B cell (primary cell): ENCODE data around the gene TSPAN9. TPM values are rescaled to one million over a fixed set of nuclear protein-coding genes. Genes with fewer than 3 reads are reported as not detected.

Experiments
- ATAC-seq: fragments of 200-7000 bp; cut with Tn5 transposase; one replicate; pipeline ENCODE4 v1.10.0; 2021; ENCODE audit warnings: low read depth, mild to moderate bottlenecking, moderate number of reproducible peaks, moderate library complexity
- CTCF ChIA-PET: fragments of 350-600 bp; sonication (Branson Sonifier 250); formaldehyde crosslinking; loops from one replicate; lab custom pipeline; 2021; ENCODE audit warnings: antibody characterized with exemption, inconsistent platforms; lab: Charles Lee
- POLR2A ChIA-PET: fragments of 350-600 bp; sonication (Branson Sonifier 250); formaldehyde crosslinking; loops from one replicate; lab custom pipeline; 2021; ENCODE audit warnings: antibody characterized with exemption; lab: Charles Lee
- DNase-seq: peaks from one replicate; pipeline ENCODE4 v3.0.0; 2013
- H2AFZ ChIP-seq: 2 replicates; pipeline ENCODE4 v1.6.1; 2012; ENCODE audit warnings: mild to moderate bottlenecking, low read depth, low read length; ENCODE audit not compliant: insufficient read depth, poor library complexity, severe bottlenecking
- H3K27ac ChIP-seq, 2 donors: 1 replicate in 1 of 2; 2 replicates in 1 of 2; pipeline ENCODE4 v1.5.1; 2012 to 2013; ENCODE audit warnings: low read length in 2 of 2, mild to moderate bottlenecking in 2 of 2, moderate library complexity in 1 of 2
- H3K27me3 ChIP-seq, 4 experiments: fragments of 200-600 bp in 1 of 4; sonication (generic) in 1 of 4; replicated peaks in 1 of 4; 1 replicate in 2 of 4; 2 replicates in 2 of 4; pipeline versions ENCODE4 v1.6.1 to v1.7.0; 2013 to 2016; ENCODE audit warnings: low read length in 3 of 4, mild to moderate bottlenecking in 2 of 4, mixed read lengths in 1 of 4, moderate library complexity in 1 of 4; ENCODE audit not compliant: insufficient read depth in 4 of 4, control insufficient read depth in 3 of 4; ENCODE audit errors: control extremely low read depth in 1 of 4
- H3K36me3 ChIP-seq, 2 experiments: replicated peaks in 1 of 2; 1 replicate in 1 of 2; 2 replicates in 1 of 2; pipeline versions ENCODE4 v1.6.1 to v1.7.1; 2013; ENCODE audit warnings: low read length in 1 of 2; ENCODE audit not compliant: insufficient read depth in 2 of 2, control insufficient read depth in 1 of 2; ENCODE audit errors: control extremely low read depth in 1 of 2, extremely low read depth in 1 of 2
- H3K4me1 ChIP-seq, 2 donors: fragments of 200-600 bp in 1 of 2; sonication (generic) in 1 of 2; 1 replicate in 1 of 2; 2 replicates in 1 of 2; pipeline versions ENCODE4 v1.5.1 to v1.6.1; 2013 to 2017; ENCODE audit warnings: low read length in 2 of 2; ENCODE audit not compliant: control insufficient read depth in 2 of 2, insufficient read depth in 2 of 2
- H3K4me2 ChIP-seq: replicated peaks from 2 replicates; pipeline ENCODE3; 2012; ENCODE audit warnings: mild to moderate bottlenecking, low read depth, low read length; ENCODE audit not compliant: poor library complexity, severe bottlenecking
- H3K4me3 ChIP-seq, 5 experiments: fragments of 200-600 bp in 1 of 5; sonication (generic) in 1 of 5; 1 replicate in 3 of 5; 2 replicates in 2 of 5; pipeline versions ENCODE4 v1.5.1 to v1.7.0; 2011 to 2016; ENCODE audit warnings: low read length in 4 of 5, mild to moderate bottlenecking in 4 of 5, low read depth in 2 of 5, control low read depth in 1 of 5, moderate library complexity in 1 of 5; ENCODE audit not compliant: insufficient read depth in 1 of 5; ENCODE audit errors: control extremely low read depth in 1 of 5, extremely low read depth in 1 of 5
- H3K79me2 ChIP-seq: fragments of 200-600 bp; sonication (generic); one replicate; pipeline ENCODE4 v1.6.0; 2016; ENCODE audit warnings: low read length; ENCODE audit not compliant: control insufficient read depth, insufficient read depth
- H3K9ac ChIP-seq: fragments of 200-600 bp; sonication (generic); 2 replicates; pipeline ENCODE4 v1.6.1; 2017; ENCODE audit warnings: mild to moderate bottlenecking, low read length, moderate library complexity
- H3K9me3 ChIP-seq, 3 donors: one replicate each; pipeline versions ENCODE4 v1.6.1 to v1.7.1; 2013; ENCODE audit warnings: low read length in 2 of 3; ENCODE audit not compliant: control insufficient read depth in 2 of 3, insufficient read depth in 1 of 3; ENCODE audit errors: control extremely low read depth in 1 of 3
- H4K20me1 ChIP-seq: 2 replicates; pipeline ENCODE4 v1.6.0; 2012; ENCODE audit warnings: mild to moderate bottlenecking, low read length; ENCODE audit not compliant: insufficient read depth, control insufficient read depth, poor library complexity, severe bottlenecking
- H3K27ac Mint-ChIP-seq: one replicate; pipeline ENCODE4 v1.8.0; 2021; ENCODE audit warnings: mixed read lengths
- H3K27me3 Mint-ChIP-seq: one replicate; pipeline ENCODE4 v1.8.0; 2021; ENCODE audit warnings: mixed read lengths
- H3K4me1 Mint-ChIP-seq: one replicate; pipeline ENCODE4 v1.8.0; 2021; ENCODE audit warnings: mixed read lengths
- H3K4me3 Mint-ChIP-seq: one replicate; pipeline ENCODE4 v1.8.0; 2021; ENCODE audit warnings: mixed read lengths
- H3K9me3 Mint-ChIP-seq: one replicate; pipeline ENCODE4 v1.8.0; 2022; ENCODE audit warnings: mixed read lengths; ENCODE audit not compliant: insufficient read depth
- CTCF ChIP-seq: fragments of 200-600 bp; IDR thresholded peaks from one replicate; pipeline ENCODE4 v1.8.0; 2022; ENCODE audit warnings: antibody characterized with exemption, mild to moderate bottlenecking
- EZH2 ChIP-seq: IDR thresholded peaks from 2 replicates; pipeline ENCODE4 v1.6.1; 2012; ENCODE audit warnings: borderline replicate concordance, low read depth, mild to moderate bottlenecking, moderate library complexity, low read length; ENCODE audit not compliant: insufficient read depth, poor library complexity, severe bottlenecking
- WGBS: methylation state at CpG from one replicate; pipeline ENCODE4 v1.1.5; 2013; ENCODE audit warnings: missing lambda C conversion rate; ENCODE audit not compliant: insufficient coverage; 5-methylcytosine and 5-hydroxymethylcytosine counted together
- intact Hi-C: fragments of 100-400 bp; cut with micrococcal nuclease; formaldehyde crosslinking; loops from one replicate; pipeline ENCODE4 v1.10.0; 2022
- polyA plus RNA-seq: library from polyadenylated mRNA; depleted of rRNA; stranded (reverse); fragments of >200 nt; gene quantifications from 2 replicates; pipeline ENCODE4 v1.2.3, GENCODE V29; 2012
- total RNA-seq, 2 donors: library from RNA; stranded (reverse); fragments of 120-200 nt in 1 of 2; gene quantifications; 1 replicate in 1 of 2; 2 replicates in 1 of 2; pipeline versions ENCODE4 v1.2.3 to v1.2.4, GENCODE V29; 2013 to 2022

Gene TSPAN9
- total and polyA plus RNA-seq, 2 donors (not counting 1 experiment from before 2014, with no cell fraction given), result 0.15 to 0.37 TPM

- no peak for DNase-seq
- Histone ChIP-seq H2AFZ (no peak overlapping the region), H3K79me2 (no peaks in the 10 kb centered on the region), H3K27me3 (peaks cover 0 to 32% (median 9%) of the 10 kb centered on the region in 4 experiments), H3K9me3 (peaks cover 0 to 15% (median 3%) of the 10 kb centered on the region in 3 donors), H3K4me1 (peaks cover 14 to 16% of the 10 kb centered on the region in 2 donors), H3K27ac (no peak overlapping the region), H3K4me3 (no peak overlapping the region), H3K9ac (no peak overlapping the region), H4K20me1 (no peaks in the 10 kb centered on the region), H3K4me2 (no peak overlapping the region), H3K36me3 (no peaks in the 10 kb centered on the region)
- Mint-ChIP-seq H3K4me1 (peaks cover 14% of the 10 kb centered on the region), H3K9me3 (peaks cover 6% of the 10 kb centered on the region), H3K27ac (no peak overlapping the region), H3K27me3 (peaks cover 64% of the 10 kb centered on the region), H3K4me3 (no peak overlapping the region)
- ChIA-PET CTCF (interaction anchor here (0.5 to 1.7 kb wide), 2 partner anchors 147 to 342 kb away, joined by 3 to 6 read pairs; no protein-coding TSS in a partner anchor), POLR2A (interaction anchor here (0.6 kb wide), 1 partner anchor 76 kb away, joined by 4 read pairs; no protein-coding TSS in a partner anchor)
- intact Hi-C loops, result no loop called here
- ATAC-seq, result no peak
- 100% methylated on average over 2 of the region's 6 CpGs for WGBS
- TF ChIP-seq EZH2 (no peak), CTCF (no peak)
These were observed 51.5 kb downstream of the TSPAN9 start for GRCh38 chr12:3128498-3129293.
